Glomerular endothelial cell (primary cell): Measurements from ENCODE around the gene MYLIP. TPM values are rescaled to one million over a fixed set of nuclear protein-coding genes. Genes with fewer than 3 reads are reported as not detected.
A peak's percentile ranks its signal among the peaks of the same experiment; 100 is the strongest.

Experiments
- DNase-seq: peaks from one replicate; pipeline ENCODE4 v3.0.0-alpha.2; 2011; ENCODE audit warnings: low read depth, low spot score; ENCODE audit errors: extremely low read depth
- total RNA-seq: library from RNA; depleted of rRNA; stranded (reverse); fragments of >200 nt; gene quantifications from 2 replicates; pipeline ENCODE4 v1.2.3, GENCODE V29; 2015

Gene MYLIP
- 16.7 and 18.0 TPM in 2 replicates for total RNA-seq

DNA sequence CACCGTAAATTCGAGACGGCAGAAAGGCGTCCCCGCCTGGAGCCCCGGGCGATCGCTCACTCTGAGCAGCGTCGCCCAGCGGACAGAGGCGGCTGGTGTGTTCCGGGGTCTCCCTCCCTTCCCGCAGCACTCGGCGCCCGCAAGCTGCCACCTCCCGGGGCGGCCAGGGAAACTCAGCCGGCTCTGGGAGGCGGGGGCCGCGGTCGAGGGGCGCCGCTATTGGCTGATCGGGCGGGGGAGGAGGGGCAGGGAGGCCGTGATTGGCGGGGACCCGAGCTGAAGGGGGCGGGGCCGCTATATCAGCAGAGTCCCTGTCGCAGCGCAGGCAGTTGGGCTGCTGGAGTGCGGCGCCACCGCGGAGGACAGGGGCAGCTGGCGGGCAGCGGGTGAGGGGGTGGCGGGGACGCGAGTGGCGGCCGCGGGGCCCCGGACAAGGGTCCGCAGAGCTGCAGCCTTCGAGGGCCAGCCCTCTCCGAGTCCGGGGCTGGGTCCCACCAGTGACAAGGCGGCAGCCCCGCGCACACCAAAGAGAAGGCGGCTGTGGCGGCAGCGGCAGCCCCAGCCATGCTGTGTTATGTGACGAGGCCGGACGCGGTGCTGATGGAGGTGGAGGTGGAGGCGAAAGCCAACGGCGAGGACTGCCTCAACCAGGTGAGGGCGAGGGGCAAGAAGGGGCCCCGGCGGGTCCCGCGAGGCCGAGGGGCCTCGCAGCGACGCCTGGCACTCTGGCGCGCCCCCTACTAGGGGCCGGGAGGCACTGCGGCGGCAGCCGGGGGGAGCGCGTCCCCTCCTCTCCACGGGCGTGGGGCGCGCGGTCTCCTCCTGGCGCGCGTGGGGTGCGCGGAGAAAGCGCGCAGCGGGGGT, at the start of gene MYLIP:
TSS of gene MYLIP (plus strand) at position 328 of the 864 bp plus-strand sequence. CDS start at position 565, 237 bp downstream.
- peak; percentile 39 for DNase-seq

DNA sequence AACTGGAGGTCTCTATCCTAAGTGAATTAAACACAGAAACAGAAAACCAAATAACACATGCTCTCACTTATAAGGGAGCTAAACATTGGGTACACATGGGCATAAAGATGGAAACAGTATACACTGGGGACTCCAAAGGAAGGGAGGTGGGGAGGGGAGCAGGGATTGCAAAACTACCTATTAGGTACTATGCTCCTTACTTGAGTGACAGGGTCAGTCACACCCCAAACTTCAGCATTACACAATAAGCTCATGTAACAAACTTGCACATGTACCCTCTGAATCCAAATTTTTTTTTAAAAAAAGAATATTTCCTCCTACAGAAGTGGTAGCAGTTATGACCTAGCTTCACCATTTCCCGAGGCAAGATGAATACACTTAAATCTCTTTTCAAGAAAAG, 49.5 kb upstream of the MYLIP start:
- DNase-seq, result no peak

DNA sequence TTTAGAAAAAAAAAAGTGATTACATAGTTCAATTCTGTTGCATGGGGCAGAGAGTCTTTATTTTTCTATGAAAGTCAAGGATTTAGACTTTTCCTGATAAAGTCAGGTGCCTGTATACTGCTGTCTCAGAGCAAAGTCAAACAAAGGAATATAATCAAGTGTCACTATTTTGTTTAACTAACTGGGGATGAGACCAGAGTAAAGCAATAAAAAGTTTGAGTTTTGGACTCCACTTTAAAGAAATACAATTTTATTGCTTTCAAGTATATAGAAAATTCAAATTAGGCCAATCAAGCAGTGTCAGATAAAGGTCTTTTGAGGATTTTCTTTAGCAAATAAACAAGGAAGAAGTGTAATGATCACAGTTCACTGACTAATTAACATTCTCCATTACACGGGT, 48.7 kb upstream of the MYLIP start:
- DNase-seq, result no peak

- DNase-seq, result no peak
Observed at GRCh38 chr6:16081326-16081725, 47.6 kb upstream of the MYLIP start.

DNA sequence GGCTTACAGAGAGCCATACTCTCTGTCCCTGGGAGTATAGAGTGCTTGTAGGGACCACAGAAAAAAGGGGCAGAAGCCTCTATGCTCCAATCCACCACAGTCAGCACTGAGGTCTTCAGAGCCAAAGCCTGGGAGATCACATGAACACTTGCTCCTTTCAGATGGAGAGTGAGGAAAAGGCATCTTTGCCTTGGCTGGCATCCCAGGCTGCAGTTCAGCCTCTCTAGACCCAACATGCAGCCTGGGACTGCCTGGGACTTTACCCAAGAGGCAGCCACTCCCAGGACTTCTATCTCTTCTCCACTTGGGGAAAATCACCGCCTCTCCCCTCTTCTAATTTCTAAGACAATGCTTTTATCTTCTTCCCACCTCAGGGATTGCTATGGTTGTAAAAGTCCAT, 46.5 kb upstream of the MYLIP start:
- DNase-seq, result no peak

DNA sequence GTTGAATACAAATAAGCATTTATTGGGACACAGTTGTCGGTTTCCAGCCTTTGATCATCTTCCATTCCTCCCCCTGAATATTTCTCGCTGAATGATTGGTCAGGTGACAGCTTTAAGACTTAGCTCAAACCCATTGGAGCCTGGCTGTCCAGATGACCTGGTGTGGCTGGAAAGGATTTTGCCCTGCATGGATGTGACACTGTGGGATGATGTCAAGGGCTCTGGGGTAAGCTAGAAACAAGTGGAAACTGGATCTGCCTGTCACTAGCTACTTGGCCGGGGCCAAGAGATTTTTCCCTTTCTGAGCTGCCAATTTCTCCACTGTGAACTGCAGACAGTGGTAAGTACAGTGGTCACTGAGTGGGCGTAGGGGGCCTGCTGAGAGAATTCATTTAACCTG, 41.9 kb upstream of the MYLIP start:
- DNase-seq, result no peak

DNA sequence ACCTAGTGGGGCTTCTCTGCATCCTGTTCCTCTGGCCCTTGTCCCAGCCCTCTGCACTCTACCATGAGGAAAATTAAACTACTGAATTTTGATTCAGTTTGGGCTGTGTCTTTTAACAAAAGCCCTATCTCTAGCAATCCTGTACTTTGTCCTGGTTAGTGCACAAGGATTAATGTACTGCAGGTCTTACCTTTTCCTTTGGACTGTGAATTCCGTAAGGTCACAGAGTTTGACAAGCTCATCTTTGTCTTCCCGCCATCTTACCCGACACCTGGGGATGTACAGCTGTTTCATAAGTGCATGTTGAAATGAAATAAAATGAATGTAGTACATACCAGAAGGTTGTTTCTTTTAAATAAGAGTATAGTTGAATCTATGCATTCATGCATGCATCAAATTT, 41.5 kb upstream of the MYLIP start:
- no peak for DNase-seq

DNA sequence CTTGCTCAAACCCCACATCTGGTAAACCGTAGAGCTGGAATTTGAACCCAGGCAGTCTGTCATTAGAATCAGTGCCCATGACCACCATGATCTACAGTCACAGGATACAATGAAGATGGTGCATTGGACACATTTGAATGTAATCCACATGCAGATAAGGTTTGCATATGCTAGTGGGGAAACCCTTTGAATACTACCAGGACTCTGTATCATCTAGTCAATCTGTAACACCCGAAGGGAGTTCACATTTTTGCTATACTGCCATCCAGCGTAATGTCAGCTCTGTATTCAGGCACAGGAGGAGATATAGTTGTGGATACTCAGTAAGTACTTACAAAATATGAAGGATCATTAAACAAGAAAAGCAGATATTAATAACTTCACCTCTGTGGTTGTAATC, 40.5 kb upstream of the MYLIP start:
- DNase-seq, result no peak

GRCh38 chr6:16089232-16090062, 39.4 kb upstream of the MYLIP start:
- no peak for DNase-seq

DNA sequence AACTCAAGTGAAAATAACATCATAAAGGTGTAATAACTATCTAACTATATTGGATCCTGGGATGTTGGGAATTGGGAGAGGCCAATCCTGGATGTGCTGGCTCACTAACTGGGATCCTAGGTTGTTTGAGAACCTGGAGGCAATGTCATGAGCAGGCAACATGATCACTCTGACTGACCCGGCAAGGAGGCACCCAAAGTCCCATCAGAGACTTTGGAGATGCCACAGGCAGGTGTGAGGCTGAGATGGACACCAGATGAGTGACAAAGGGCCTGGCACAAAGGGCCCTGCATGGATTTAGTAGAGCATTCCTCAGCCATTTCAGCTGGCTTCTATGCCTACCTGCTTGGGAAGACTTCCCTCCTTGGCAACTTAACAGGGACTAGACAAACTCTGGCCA, 38.4 kb upstream of the MYLIP start:
- DNase-seq, result no peak

- no peak for DNase-seq
Observed at GRCh38 chr6:16090920-16091319, 38.0 kb upstream of the MYLIP start.

GRCh38 chr6:16092140-16092539, 36.7 kb upstream of the MYLIP start:
- DNase-seq, result peak; percentile 31

DNA sequence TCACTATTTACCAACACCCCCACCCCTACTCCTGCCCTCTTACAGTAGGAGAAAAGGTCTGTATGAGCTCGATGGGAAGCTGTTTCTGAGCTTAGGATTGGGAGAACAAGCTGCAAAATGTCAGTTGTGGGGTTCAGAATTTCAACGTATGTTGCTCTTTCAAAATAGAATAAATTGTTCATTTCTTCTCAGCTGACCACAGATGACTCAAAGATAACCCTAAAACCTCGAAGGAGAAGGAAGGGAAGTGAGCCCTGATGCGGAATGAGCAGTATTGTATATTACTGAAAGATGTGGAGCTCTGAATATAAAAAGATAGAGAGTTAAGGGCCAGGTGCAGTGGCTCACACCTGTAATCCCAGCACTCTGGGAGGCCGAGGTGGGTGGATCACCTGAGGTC, 35.9 kb upstream of the MYLIP start:
- no peak for DNase-seq

GRCh38 chr6:16095180-16095579, 33.7 kb upstream of the MYLIP start:
- no peak for DNase-seq

- DNase-seq, result no peak
Observed at GRCh38 chr6:16097382-16098171, 31.3 kb upstream of the MYLIP start.

DNA sequence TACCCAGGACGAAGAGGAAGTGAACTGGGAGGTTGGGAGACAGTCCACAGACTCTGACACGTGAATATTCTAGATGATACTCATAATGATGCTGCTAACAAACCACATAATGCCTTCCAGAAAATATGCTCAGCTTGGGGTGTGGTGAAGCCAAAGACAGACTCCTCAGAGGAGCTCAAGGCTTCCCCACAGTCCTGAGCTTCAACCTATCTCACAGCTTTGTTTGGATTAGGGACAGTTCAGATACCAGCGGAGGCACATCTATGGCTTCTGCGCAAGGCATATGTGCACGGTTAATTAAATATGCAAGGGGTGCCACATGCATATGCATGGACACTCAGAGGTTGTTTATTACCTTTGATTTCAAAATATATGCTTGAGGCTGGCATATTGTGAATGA, 30.7 kb upstream of the MYLIP start:
- no peak for DNase-seq

DNA sequence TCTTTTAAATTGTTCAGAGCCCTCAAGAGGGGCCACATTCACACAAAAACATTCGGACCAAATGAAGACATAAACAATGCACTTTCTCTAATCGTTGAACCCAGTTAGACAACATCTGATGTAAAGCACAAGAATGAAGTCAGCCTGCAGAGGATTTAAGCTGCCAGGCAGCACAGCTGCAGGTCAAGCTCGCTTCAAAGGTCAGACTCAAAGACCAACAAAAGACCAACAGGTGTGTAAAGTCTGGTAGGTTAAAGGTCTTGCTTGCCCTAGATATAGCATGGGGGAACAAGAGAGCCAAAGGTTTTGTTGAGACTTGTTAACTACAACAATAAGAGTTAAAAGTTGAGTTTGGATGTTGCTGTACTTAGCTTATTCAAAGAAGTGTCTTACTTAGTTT, 26.7 kb upstream of the MYLIP start:
- no peak for DNase-seq

DNA sequence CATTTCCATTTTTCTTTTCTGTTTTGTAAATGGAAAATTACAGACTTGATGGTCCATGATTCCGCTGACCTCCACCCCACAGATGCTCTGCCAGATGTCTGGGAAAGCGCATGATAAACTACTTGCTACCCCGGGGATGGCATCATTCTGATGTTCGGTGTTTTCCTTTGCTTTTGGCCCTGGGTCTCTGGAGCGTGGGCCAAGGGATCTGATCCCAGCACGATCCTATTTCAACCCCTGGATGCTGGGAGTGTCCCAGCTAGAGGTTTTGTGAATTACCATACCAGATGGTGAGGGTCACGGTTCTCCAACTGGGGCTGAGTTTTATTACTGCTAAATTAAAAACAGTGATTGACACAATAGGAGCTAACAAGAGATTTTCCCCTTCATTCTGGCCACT, 25.2 kb upstream of the MYLIP start:
- no peak for DNase-seq

- no peak for DNase-seq
Observed at GRCh38 chr6:16104624-16105433, 24.1 kb upstream of the MYLIP start.

DNA sequence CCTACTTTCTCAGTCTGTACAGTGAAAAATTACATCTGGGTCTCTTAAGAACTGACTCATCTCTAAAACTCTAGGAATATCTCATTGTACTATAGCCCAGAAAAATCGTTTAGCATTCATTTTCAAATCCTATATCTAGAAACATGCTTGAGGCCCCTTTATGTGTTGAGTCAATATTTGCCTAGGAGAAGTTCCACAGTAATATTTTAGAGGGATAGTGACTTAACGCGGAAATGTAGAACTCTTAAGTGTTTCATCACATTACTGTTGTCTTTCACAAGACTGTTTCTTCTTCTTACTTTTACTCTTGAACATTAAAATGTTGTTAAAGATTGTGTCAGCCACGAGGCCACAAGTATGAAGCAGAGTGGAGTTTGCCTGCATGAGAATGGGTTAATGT, 23.0 kb upstream of the MYLIP start:
- DNase-seq, result no peak
